Right lung (tissue), 5 donors: ENCODE results near the gene MTF1. TPM values are rescaled to one million over a fixed set of nuclear protein-coding genes. Genes with fewer than 3 reads are reported as not detected.

ENCODE experiments used
- DNase-seq, 2 donors: peaks; one replicate each; pipeline ENCODE4 v3.0.0-alpha.2; 2013
- polyA plus RNA-seq, 5 donors: library from polyadenylated mRNA; unstranded; fragments of 120-200 nt; gene quantifications; one replicate each; pipeline versions ENCODE4 v1.2.1 to v1.2.3, GENCODE V29; 2013; ENCODE audit warnings: inconsistent platforms in 1 of 5, low replicate concordance in 1 of 5; ENCODE audit not compliant: insufficient read length in 5 of 5, insufficient read depth in 1 of 5

The MTF1 gene
- polyA plus RNA-seq, 5 donors: 7.7 to 9.6 (median 8.8) TPM

GRCh38 chr1:37868466-37868865 lies 9.1 kb upstream of the MTF1 start:
- no peak for DNase-seq

- DNase-seq: no peak
These were observed 8.4 kb upstream of the MTF1 start for GRCh38 chr1:37867784-37868183.

- DNase-seq: no peak
These were observed 7.1 kb upstream of the MTF1 start for GRCh38 chr1:37866491-37866890.

GRCh38 chr1:37865348-37866120 lies 6.1 kb upstream of the MTF1 start:
- no peak for DNase-seq

- no peak for DNase-seq
These were observed 2.9 kb upstream of the MTF1 start for GRCh38 chr1:37862330-37862729.

GRCh38 chr1:37861151-37861550 lies 1.8 kb upstream of the MTF1 start:
- DNase-seq: no peak

- DNase-seq: no peak
These were observed 914 bp upstream of the MTF1 start for GRCh38 chr1:37860346-37860666.

- no peak for DNase-seq
These were observed 373 bp downstream of the MTF1 start for GRCh38 chr1:37858931-37859506.

- no peak for DNase-seq
These were observed 5.0 kb downstream of the MTF1 start for GRCh38 chr1:37854406-37854805.

- DNase-seq: no peak
These were observed 6.2 kb downstream of the MTF1 start for GRCh38 chr1:37853157-37853556.

GRCh38 chr1:37851782-37852210 lies 7.6 kb downstream of the MTF1 start:
- peak in 1 of 2 donors; percentile 6 for DNase-seq

- DNase-seq: peak in 1 of 2 donors; percentile 16
These were observed 8.1 kb downstream of the MTF1 start for GRCh38 chr1:37851262-37851661.

- DNase-seq: peak in 1 of 2 donors; percentile 1
These were observed 8.9 kb downstream of the MTF1 start for GRCh38 chr1:37850352-37850955.

- DNase-seq: no peak
These were observed 9.9 kb downstream of the MTF1 start for GRCh38 chr1:37849480-37849879.

GRCh38 chr1:37846647-37847339 lies 12.6 kb downstream of the MTF1 start:
- no peak for DNase-seq

GRCh38 chr1:37845786-37846185 lies 13.6 kb downstream of the MTF1 start:
- DNase-seq: no peak

- DNase-seq: no peak
These were observed 14.2 kb downstream of the MTF1 start for GRCh38 chr1:37845049-37845646.

- DNase-seq: no peak
These were observed 14.9 kb downstream of the MTF1 start for GRCh38 chr1:37844536-37844935.

GRCh38 chr1:37841652-37842051 lies 17.7 kb downstream of the MTF1 start:
- DNase-seq: no peak

GRCh38 chr1:37840711-37841110 lies 18.7 kb downstream of the MTF1 start:
- DNase-seq: no peak

- no peak for DNase-seq
These were observed 19.7 kb downstream of the MTF1 start for GRCh38 chr1:37839676-37840075.

GRCh38 chr1:37836788-37837187 lies 22.6 kb downstream of the MTF1 start:
- no peak for DNase-seq
